NCI-H2196 treated with DMSO at 0.1 percent for 48 hours (cell line): ENCODE data around the gene EXOC4.
"Not testable (repeated sequence)": the region's sequence is repeated elsewhere in the genome, so short reads cannot be mapped to it uniquely, and the experiment has no call there.

Experiments used
- DNase-seq: peaks from one replicate; lab custom pipeline; 2025; ENCODE audit not compliant: unreplicated experiment; lab: John Stamatoyannopoulos, UW

Gene EXOC4

GRCh38 chr7:133252858-133253518 is at the start of gene EXOC4:
Gene EXOC4 (plus strand): TSS chr7:133253078.
- peak; percentile 96 for DNase-seq

GRCh38 chr7:133203490-133203889 is 49.4 kb upstream of the EXOC4 start:
- no peak for DNase-seq

- no peak for DNase-seq
These were observed 45.2 kb upstream of the EXOC4 start for GRCh38 chr7:133207687-133208086.

- DNase-seq: not testable (repeated sequence)
These were observed 42.1 kb upstream of the EXOC4 start for GRCh38 chr7:133210817-133211216.

- DNase-seq: not testable (repeated sequence)
These were observed 39.1 kb upstream of the EXOC4 start for GRCh38 chr7:133213772-133214171.

GRCh38 chr7:133217773-133218172 is 35.1 kb upstream of the EXOC4 start:
- no peak for DNase-seq

- DNase-seq: peak; percentile 35
These were observed 22.2 kb upstream of the EXOC4 start for GRCh38 chr7:133230591-133231194.

GRCh38 chr7:133233142-133233541 is 19.7 kb upstream of the EXOC4 start:
- DNase-seq: no peak

GRCh38 chr7:133234961-133235875 is 17.7 kb upstream of the EXOC4 start:
- DNase-seq: peak; percentile 25

- DNase-seq: no peak
These were observed 15.3 kb upstream of the EXOC4 start for GRCh38 chr7:133237545-133237944.

- DNase-seq: no peak
These were observed 12.6 kb upstream of the EXOC4 start for GRCh38 chr7:133240302-133240701.

GRCh38 chr7:133246558-133246957 is 6.3 kb upstream of the EXOC4 start:
- DNase-seq: no peak

- DNase-seq: no peak
These were observed 4.0 kb upstream of the EXOC4 start for GRCh38 chr7:133248901-133249300.

- DNase-seq: no peak
These were observed 396 bp upstream of the EXOC4 start for GRCh38 chr7:133252506-133252857.

- no peak for DNase-seq
These were observed 619 bp downstream of the EXOC4 start for GRCh38 chr7:133253519-133253875.

- no peak for DNase-seq
These were observed 2.6 kb downstream of the EXOC4 start for GRCh38 chr7:133255486-133255885.

GRCh38 chr7:133258174-133258573 is 5.3 kb downstream of the EXOC4 start:
- DNase-seq: no peak

- DNase-seq: no peak
These were observed 12.9 kb downstream of the EXOC4 start for GRCh38 chr7:133265821-133266220.

- DNase-seq: no peak
These were observed 15.5 kb downstream of the EXOC4 start for GRCh38 chr7:133268355-133268754.

- no peak for DNase-seq
These were observed 19.5 kb downstream of the EXOC4 start for GRCh38 chr7:133272336-133272735.

- DNase-seq: no peak
These were observed 20.3 kb downstream of the EXOC4 start for GRCh38 chr7:133273227-133273626.

GRCh38 chr7:133274265-133274664 is 21.4 kb downstream of the EXOC4 start:
- no peak for DNase-seq
